ENCODE results near the gene KRT72. TPM values are rescaled to one million over a fixed set of nuclear protein-coding genes. Genes with fewer than 3 reads are reported as not detected.

The KRT72 gene
- total RNA-seq, 1 experiment from 2014 or later, result 0.17 TPM

- no peak overlapping the region for H2AFZ ChIP-seq (ENCODE audit: low read depth, low read length, poor library complexity, severe bottlenecking)
- H3K27ac ChIP-seq (ENCODE audit: low read depth, low read length), result no peak overlapping the region
- ATAC-seq (no peak), DNase-seq (ENCODE audit: low read depth, low spot score) (no peak)
- no peak for TF ChIP-seq SP1 (IDR thresholded peaks at IDR 0.05; ENCODE audit: low read depth)
- TF ChIP-seq POLR2AphosphoS5 (IDR thresholded peaks at IDR 0.05; ENCODE audit: low read depth, low read length), result no peak
- TF ChIP-seq CTCF (IDR thresholded peaks at IDR 0.05 in 2 of 3, conservative IDR thresholded peaks at IDR 0.05 in 1 of 3; ENCODE audit: borderline replicate concordance in 1 of 3, insufficient read depth in 1 of 3, low read depth in 2 of 3, low read length in 2 of 3), result no peak
- TF ChIP-seq ZBTB33 (IDR thresholded peaks at IDR 0.05; ENCODE audit: extremely low read depth, insufficient replicate concordance, low read length), result no peak
- no peak for TF ChIP-seq FOSL1 (IDR thresholded peaks at IDR 0.05; ENCODE audit: low read depth)
- no peak for TF ChIP-seq EZH2phosphoT487 (IDR thresholded peaks at IDR 0.05; ENCODE audit: borderline replicate concordance)
- no peak for TF ChIP-seq TCF7L2 (IDR thresholded peaks at IDR 0.05; ENCODE audit: borderline replicate concordance, extremely low read depth, insufficient read depth, insufficient read length)
- H4K20me1 ChIP-seq (ENCODE audit: insufficient read depth), result no peaks in the 10 kb centered on the region
- H3K9me2 ChIP-seq (ENCODE audit: insufficient read depth), result no peaks in the 10 kb centered on the region
- no peaks in the 10 kb centered on the region for H3K79me2 ChIP-seq (ENCODE audit: insufficient read depth, low read length)
- H3K4me1 ChIP-seq (ENCODE audit: control insufficient read depth in 1 of 2, insufficient read depth in 2 of 2, low read length in 2 of 2), result peaks cover 5 to 13% of the 10 kb centered on the region in 2 experiments; a peak in 3 of 4 replicates
- intact Hi-C loops (cut with micrococcal nuclease), result no loop called here
- no peak overlapping the region for H3K9ac ChIP-seq (ENCODE audit: low read length)
- H3K4me3 ChIP-seq (replicated peaks in 1 of 2; ENCODE audit: low read depth in 1 of 2, low read length in 2 of 2), result no peak overlapping the region
- no peaks in the 10 kb centered on the region for H3K36me3 ChIP-seq (ENCODE audit: control insufficient read depth in 1 of 2, insufficient read depth in 2 of 2, low read length in 2 of 2)
- RAD21 ChIA-PET (ENCODE audit: low non-redundant PET in 1 of 2, low total read pairs in 2 of 2, uncharacterized antibody in 2 of 2, unreplicated experiment in 2 of 2), result no interaction called here
- POLR2A ChIA-PET, result no interaction called here
- no TSS peak for BruUV-seq (replicated peaks)
- H3K9me3 ChIP-seq (ENCODE audit: control insufficient read depth in 1 of 2, insufficient read depth in 1 of 2, low read depth in 1 of 2, low read length in 2 of 2), result no peaks in the 10 kb centered on the region
- peak overlapping the region; percentile 19; the same call in 1 of the 2 replicates for H3K4me2 ChIP-seq (ENCODE audit: low read length)
- CTCF ChIA-PET, result interaction anchor here (1.1 kb wide), 1 partner anchor 10 kb away, joined by 3 read pairs; no protein-coding TSS in a partner anchor
- H3K27me3 ChIP-seq (ENCODE audit: insufficient read depth, low read length), result no peaks in the 10 kb centered on the region
Observed at GRCh38 chr12:52552055-52552454, 49.2 kb downstream of the KRT72 start.

All from HCT116 (cell line).